Colon (tissue), 2 donors: ENCODE data around the gene UBAC2.

Experiments used
- FAIRE-seq: peaks from 2 replicates; lab custom pipeline; 2012; peaks lifted over from hg19 to GRCh38; lab: Jason Lieb, UNC
- donor health status: control.
- donor health status: control.

UBAC2 gene

GRCh38 chr13:99341969-99342722 is 141.5 kb downstream of the UBAC2 start:
- FAIRE-seq = no peak

GRCh38 chr13:99342723-99343315 is 142.2 kb downstream of the UBAC2 start:
- FAIRE-seq = no peak

GRCh38 chr13:99344610-99345208 is 144.1 kb downstream of the UBAC2 start:
- FAIRE-seq = no peak

GRCh38 chr13:99345345-99345744 is 144.7 kb downstream of the UBAC2 start:
- FAIRE-seq = no peak

- no peak for FAIRE-seq
These were observed 145.8 kb downstream of the UBAC2 start for GRCh38 chr13:99346335-99347042.

GRCh38 chr13:99347335-99347878 is 146.8 kb downstream of the UBAC2 start:
- FAIRE-seq = no peak

- FAIRE-seq = no peak
These were observed 147.3 kb downstream of the UBAC2 start for GRCh38 chr13:99347911-99348451.

GRCh38 chr13:99350191-99350590 is 149.5 kb downstream of the UBAC2 start:
- no peak for FAIRE-seq

GRCh38 chr13:99351772-99352171 is 151.1 kb downstream of the UBAC2 start:
- FAIRE-seq = no peak

- no peak for FAIRE-seq
These were observed 151.9 kb downstream of the UBAC2 start for GRCh38 chr13:99352351-99353245.

GRCh38 chr13:99353246-99353600 is 152.6 kb downstream of the UBAC2 start:
- no peak for FAIRE-seq

GRCh38 chr13:99353836-99354235 is 153.2 kb downstream of the UBAC2 start:
- FAIRE-seq = no peak

- FAIRE-seq = no peak
These were observed 153.8 kb downstream of the UBAC2 start for GRCh38 chr13:99354371-99354951.

- no peak for FAIRE-seq
These were observed 154.8 kb downstream of the UBAC2 start for GRCh38 chr13:99355267-99356011.

GRCh38 chr13:99356012-99356261 is 155.3 kb downstream of the UBAC2 start:
- FAIRE-seq = no peak

- no peak for FAIRE-seq
These were observed 155.8 kb downstream of the UBAC2 start for GRCh38 chr13:99356262-99357091.

- FAIRE-seq = no peak
These were observed 156.5 kb downstream of the UBAC2 start for GRCh38 chr13:99357131-99357596.

GRCh38 chr13:99357941-99358340 is 157.3 kb downstream of the UBAC2 start:
- FAIRE-seq = no peak

GRCh38 chr13:99359528-99359927 is 158.9 kb downstream of the UBAC2 start:
- no peak for FAIRE-seq
